ENCODE measurements around the gene PLCB2. TPM values are rescaled to one million over a fixed set of nuclear protein-coding genes. Genes with fewer than 3 reads are reported as not detected.

The PLCB2 gene
- total and polyA plus RNA-seq, 2 experiments from 2014 or later = 9.5 to 13.8 TPM

- Histone ChIP-seq H3K4me2 (no peak overlapping the region), H4K20me1 (replicated peaks; ENCODE audit: insufficient read depth) (no peaks in the 10 kb centered on the region), H3K27ac (ENCODE audit: low read depth) (no peak overlapping the region), H3K4me3 (no peak overlapping the region), H3F3A (replicated peaks; ENCODE audit: low read depth) (0 out of 2 replicates have a peak, but pooled peaks cover 5% of the 10 kb centered on the region), H2AFZ (no peak overlapping the region), H3K4me1 (ENCODE audit: insufficient read depth) (peaks cover 33% of the 10 kb centered on the region), H3K9me2 (ENCODE audit: insufficient read depth) (no peaks in the 10 kb centered on the region), H3K27me3 (ENCODE audit: insufficient read depth) (no peaks in the 10 kb centered on the region), H3K79me2 (replicated peaks; ENCODE audit: insufficient read depth) (no peaks in the 10 kb centered on the region), H3K36me3 (ENCODE audit: insufficient read depth) (no peaks in the 10 kb centered on the region)
- peaks cover 31% of the 10 kb centered on the region for H3K27me3 Mint-ChIP-seq (ENCODE audit: insufficient read depth, low read depth, poor library complexity)
- H3K4me1 Mint-ChIP-seq = peaks cover 43% of the 10 kb centered on the region
- peaks cover 4% of the 10 kb centered on the region for H3K36me3 Mint-ChIP-seq (ENCODE audit: low read depth)
- no peak for ATAC-seq
- H3K4me3 Mint-ChIP-seq = no peak overlapping the region
- H3K27ac Mint-ChIP-seq = no peak overlapping the region
- TF ChIP-seq EZH2 (IDR thresholded peaks at IDR 0.05; ENCODE audit: low read depth, unreplicated experiment) (no peak), CTCF (conservative IDR thresholded peaks at IDR 0.05; ENCODE audit: low read depth in 2 of 2) (no peak), ZNF462 (CRISPR knock-in tag; IDR thresholded peaks at IDR 0.05) (no peak), ZNF114 (CRISPR knock-in tag; IDR thresholded peaks at IDR 0.05) (no peak), REST (IDR thresholded peaks at IDR 0.05; ENCODE audit: unreplicated experiment) (no peak), STAT1 (IDR thresholded peaks at IDR 0.05; ENCODE audit: unreplicated experiment) (no peak), ETS1 (IDR thresholded peaks at IDR 0.05) (no peak), NANOG (IDR thresholded peaks at IDR 0.05; ENCODE audit: borderline replicate concordance) (no peak), POLR2AphosphoS5 (IDR thresholded peaks at IDR 0.05; ENCODE audit: low read depth) (no peak), JUNB (IDR thresholded peaks at IDR 0.05; ENCODE audit: unreplicated experiment) (no peak), CREB1 (CRISPR knock-in tag; IDR thresholded peaks at IDR 0.05; ENCODE audit: low read depth) (no peak), ZNF331 (CRISPR knock-in tag; IDR thresholded peaks at IDR 0.05; ENCODE audit: low read depth) (no peak), EZH2phosphoT487 (IDR thresholded peaks at IDR 0.05; ENCODE audit: unreplicated experiment) (no peak)
- H3K9me3 Mint-ChIP-seq = peaks cover 5% of the 10 kb centered on the region; the same call in 2 of the 3 replicates
- no peak for DNase-seq (ENCODE audit: low spot score)
Observed at GRCh38 chr15:40305281-40305680, 2.5 kb downstream of the PLCB2 start.

Measured in GM23338 (cell line).